HepG2 (cell line): Measurements from ENCODE around the gene KLHL17. TPM values are rescaled to one million over a fixed set of nuclear protein-coding genes. Genes with fewer than 3 reads are reported as not detected.

Experiments
- ATAC-seq: fragments of 200-7000 bp; cut with Tn5 transposase; 3 replicates; pipeline ENCODE4 v1.9.1; 2020; ENCODE audit warnings: mild to moderate bottlenecking, moderate library complexity
- BruUV-seq: library from RNA; stranded (reverse); fragments of 400-500 nt; replicated peaks from 2 replicates; lab custom pipeline; 2021; lab: Mats Ljungman, UMichigan
- CTCF ChIA-PET: fragments of 300-600 bp; formaldehyde crosslinking; extraction: SDS; loops from one replicate; lab custom pipeline; 2021; ENCODE audit warnings: low total read pairs, inconsistent platforms, low intra/inter-chr PET ratio; lab: Yijun Ruan, JAX
- POLR2A ChIA-PET: fragments of 350-600 bp; sonication (Branson Sonifier 250); formaldehyde crosslinking; loops from one replicate; lab custom pipeline; 2020; ENCODE audit warnings: antibody characterized with exemption, inconsistent platforms; lab: Yijun Ruan, JAX
- DNase-seq: peaks from one replicate; pipeline ENCODE4 v3.0.0-alpha.2; 2015; ENCODE audit warnings: low spot score
- FAIRE-seq: peaks from 3 replicates; lab custom pipeline; 2011; peaks lifted over from hg19 to GRCh38; lab: Jason Lieb, UNC
- H2AFZ ChIP-seq: one replicate; pipeline ENCODE4 v1.6.1; 2011; ENCODE audit warnings: low read length, inconsistent platforms
- H3K27ac ChIP-seq: fragments of 300-600 bp; 3 replicates; pipeline ENCODE4 v1.8.0; 2011; ENCODE audit warnings: mixed run types, mild to moderate bottlenecking, mixed read lengths, low read length, inconsistent platforms; ENCODE audit not compliant: insufficient read depth; ENCODE audit errors: extremely low read length
- H3K27me3 ChIP-seq, 2 experiments: fragments of 200-600 bp in 1 of 2; 2 replicates in 1 of 2; 3 replicates in 1 of 2; pipeline versions ENCODE4 v1.6.0 to v1.8.0; 2011; ENCODE audit warnings: low read length in 2 of 2, mild to moderate bottlenecking in 2 of 2, moderate library complexity in 2 of 2, inconsistent platforms in 1 of 2; ENCODE audit not compliant: insufficient read depth in 2 of 2, control insufficient read depth in 1 of 2
- H3K36me3 ChIP-seq, 2 experiments: fragments of 200-600 bp in 1 of 2; replicated peaks in 1 of 2; 2 replicates in 1 of 2; 3 replicates in 1 of 2; pipeline versions ENCODE4 v1.5.1 to v1.8.0; 2011; ENCODE audit warnings: low read length in 2 of 2, inconsistent platforms in 1 of 2; ENCODE audit not compliant: insufficient read depth in 2 of 2, control insufficient read depth in 1 of 2
- H3K4me1 ChIP-seq: 2 replicates; pipeline ENCODE4 v1.5.1; 2012; ENCODE audit warnings: low read length, inconsistent platforms; ENCODE audit not compliant: insufficient read depth
- H3K4me2 ChIP-seq: 2 replicates; pipeline ENCODE4 v1.6.0; 2011; ENCODE audit warnings: low read depth, low read length, inconsistent platforms
- H3K4me3 ChIP-seq, 3 experiments: fragments of 200-600 bp in 1 of 3; sonication (generic), shearing (Covaris generic) in 1 of 3; replicated peaks in 1 of 3; 2 replicates each; pipeline ENCODE4 v1.5.1; 2011 to 2016; ENCODE audit warnings: low read length in 3 of 3, inconsistent platforms in 2 of 3, low read depth in 2 of 3, mild to moderate bottlenecking in 2 of 3, control low read depth in 1 of 3, mixed read lengths in 1 of 3; ENCODE audit not compliant: insufficient read depth in 1 of 3
- H3K79me2 ChIP-seq: one replicate; pipeline ENCODE4 v1.6.1; 2011; ENCODE audit warnings: low read length, inconsistent platforms; ENCODE audit not compliant: insufficient read depth
- H3K9ac ChIP-seq: 2 replicates; pipeline ENCODE4 v1.6.0; 2011; ENCODE audit warnings: mild to moderate bottlenecking, low read depth, low read length, inconsistent platforms; ENCODE audit not compliant: insufficient read depth
- H3K9me3 ChIP-seq: 2 replicates; pipeline ENCODE4 v1.5.1; 2012; ENCODE audit warnings: mild to moderate bottlenecking, low read length
- H4K20me1 ChIP-seq: 2 replicates; pipeline ENCODE4 v1.6.0; 2011; ENCODE audit warnings: inconsistent platforms, mild to moderate bottlenecking, low read length, moderate library complexity; ENCODE audit not compliant: insufficient read depth
- ATM ChIP-seq: fragments of 450-650 bp; IDR thresholded peaks from 2 replicates; pipeline ENCODE4 v1.7.1; 2017; ENCODE audit warnings: mild to moderate bottlenecking, borderline replicate concordance
- DBP ChIP-seq: sonication (generic); formaldehyde crosslinking; IDR thresholded peaks from 2 replicates; pipeline ENCODE4 v1.4.0; 2020; ENCODE audit warnings: missing genetic modification reagents; ENCODE audit errors: not compliant biosample characterization
- ETS1 ChIP-seq: sonication (generic); formaldehyde crosslinking; IDR thresholded peaks from 2 replicates; pipeline ENCODE4 v1.4.0; 2020; ENCODE audit warnings: missing genetic modification reagents
- ETV5 ChIP-seq: IDR thresholded peaks from 2 replicates; pipeline ENCODE4 v1.6.1; 2018; ENCODE audit warnings: missing biosample characterization, missing genetic modification reagents, inconsistent platforms, borderline replicate concordance
- GFI1 ChIP-seq: sonication (generic); formaldehyde crosslinking; IDR thresholded peaks from 2 replicates; pipeline ENCODE4 v1.5.0; 2020; ENCODE audit warnings: missing genetic modification reagents, mild to moderate bottlenecking, borderline replicate concordance
- KAT8 ChIP-seq: IDR thresholded peaks from 2 replicates; pipeline ENCODE4 v1.6.1; 2016; ENCODE audit warnings: missing genetic modification reagents, missing compliant biosample characterization
- MYPOP ChIP-seq: sonication (generic); formaldehyde crosslinking; IDR thresholded peaks from 2 replicates; pipeline ENCODE4 v1.8.1; 2023; ENCODE audit warnings: mild to moderate bottlenecking, moderate library complexity, missing genetic modification reagents
- POLR2A ChIP-seq, 2 experiments: IDR thresholded peaks; 2 replicates each; pipeline ENCODE4 v1.6.1; 2011; ENCODE audit warnings: low read depth in 2 of 2, low read length in 2 of 2, mild to moderate bottlenecking in 1 of 2, moderate library complexity in 1 of 2; ENCODE audit not compliant: insufficient read depth in 1 of 2
- PPARG ChIP-seq: conservative IDR thresholded peaks from 2 replicates; pipeline ENCODE4 v1.6.1; 2016; ENCODE audit warnings: missing biosample characterization, missing genetic modification reagents
- RCOR2 ChIP-seq: IDR thresholded peaks from 2 replicates; pipeline ENCODE4 v1.6.1; 2016; ENCODE audit warnings: missing biosample characterization, missing genetic modification reagents
- TFE3 ChIP-seq: IDR thresholded peaks from 2 replicates; pipeline ENCODE4 v1.6.1; 2016
- TIGD3 ChIP-seq: sonication (generic); formaldehyde crosslinking; IDR thresholded peaks from 2 replicates; pipeline ENCODE4 v1.5.1; 2020; ENCODE audit warnings: mild to moderate bottlenecking, missing genetic modification reagents, borderline replicate concordance
- ZBTB1 ChIP-seq: sonication (generic); formaldehyde crosslinking; IDR thresholded peaks from 2 replicates; pipeline ENCODE4 v1.4.0; 2020; ENCODE audit warnings: missing genetic modification reagents, borderline replicate concordance
- ZBTB25 ChIP-seq: IDR thresholded peaks from 2 replicates; pipeline ENCODE4 v1.6.1; 2018; ENCODE audit warnings: missing genetic modification reagents
- ZNF256 ChIP-seq: sonication (generic); formaldehyde crosslinking; conservative IDR thresholded peaks from 2 replicates; pipeline ENCODE4 v1.4.0; 2020; ENCODE audit warnings: missing genetic modification reagents
- WGBS: methylation state at CpG from one replicate; pipeline ENCODE4 v1.1.6; 2017; ENCODE audit warnings: low lambda C conversion rate; 5-methylcytosine and 5-hydroxymethylcytosine counted together
- in situ Hi-C: cut with HindIII; loops from 2 replicates; pipeline ENCODE4 v1.10.0; 2017; ENCODE audit warnings: low pct_unique_long_range_greater_than_20kb; ENCODE audit not compliant: extremely low pct_ligation_motif_present
- intact Hi-C: fragments of 100-400 bp; cut with micrococcal nuclease; formaldehyde crosslinking; loops from one replicate; pipeline ENCODE4 v1.10.0; 2022; ENCODE audit not compliant: unreplicated experiment
- polyA plus RNA-seq, 8 experiments: library from polyadenylated mRNA; depleted of rRNA in 3 of 8; stranded (reverse) in 7 of 8; unstranded in 1 of 8; fragments of >200 nt; fragmentation: Illumina TruSeq in 4 of 8; extraction: Trizol in 4 of 8; gene quantifications; 2 replicates each; pipeline versions ENCODE4 v1.2.1 to v1.2.3, GENCODE V29; 2011 to 2016; ENCODE audit warnings: low read depth in 4 of 8, missing spikeins in 1 of 8, mixed read lengths in 1 of 8; ENCODE audit not compliant: insufficient read depth in 1 of 8
- total RNA-seq, 5 experiments: library from RNA; depleted of rRNA; stranded (reverse); fragments of >200 nt; fragmentation: Illumina TruSeq; extraction: Trizol; gene quantifications; 2 replicates each; pipeline ENCODE4 v1.2.3, GENCODE V29; 2016; ENCODE audit warnings: low read depth in 1 of 5

KLHL17 gene
- total and polyA plus RNA-seq, 2 of the 13 experiments (the other 11 are each of a cell fraction or from before 2014, with no cell fraction given), result 9.3 to 24.7 TPM

GRCh38 chr1:931380-932172, 28.8 kb upstream of the KLHL17 start:
- WGBS, result 23% methylated on average over 11 of the region's 15 CpGs
- CTCF ChIA-PET, result no interaction called here
- no peak for TF ChIP-seq ETV5
- no peak for TF ChIP-seq TFE3 (CRISPR knock-in tag)
- no peak for TF ChIP-seq TIGD3 (CRISPR knock-in tag)
- TF ChIP-seq ETS1 (CRISPR knock-in tag), result no peak
- TF ChIP-seq DBP (CRISPR knock-in tag), result no peak
- no peak for TF ChIP-seq ATM
- no peak for TF ChIP-seq GFI1
- TF ChIP-seq RCOR2 (CRISPR knock-in tag), result no peak
- no peak for TF ChIP-seq KAT8 (CRISPR knock-in tag)
- no peak for TF ChIP-seq POLR2A (IDR thresholded peaks at IDR 0.05; ENCODE audit: insufficient read depth in 1 of 2, low read depth in 2 of 2, low read length in 2 of 2)
- TF ChIP-seq PPARG (CRISPR knock-in tag), result no peak
- no peak for TF ChIP-seq ZBTB1 (CRISPR knock-in tag)
- no peak for TF ChIP-seq MYPOP (CRISPR knock-in tag)
- no peak for TF ChIP-seq ZBTB25
- no peak for TF ChIP-seq ZNF256 (CRISPR knock-in tag)

More at GRCh38 chr1:931380-932172, 28.8 kb upstream of the KLHL17 start:
- FAIRE-seq (no peak), ATAC-seq (peak; percentile 9; the same call in 2 of the 3 replicates), DNase-seq (no peak)
- Histone ChIP-seq H4K20me1 (no peaks in the 10 kb centered on the region), H3K27me3 (peaks cover 36 to 87% of the 10 kb centered on the region in 2 experiments), H3K4me1 (no peaks in the 10 kb centered on the region), H3K4me3 (no peak overlapping the region), H3K27ac (no peak overlapping the region), H2AFZ (no peak overlapping the region), H3K4me2 (no peak overlapping the region), H3K79me2 (no peaks in the 10 kb centered on the region), H3K9me3 (no peaks in the 10 kb centered on the region), H3K9ac (no peak overlapping the region), H3K36me3 (no peaks in the 10 kb centered on the region)
- no TSS peak for BruUV-seq
- intact Hi-C loops, result no loop called here
- POLR2A ChIA-PET, result no interaction called here
- in situ Hi-C loops, result no loop called here
